ENCODE measurements around the gene CTAGE9. TPM values are rescaled to one million over a fixed set of nuclear protein-coding genes. Genes with fewer than 3 reads are reported as not detected.

Gene CTAGE9
- total RNA-seq, 1 donor from 2014 or later, result not detected

DNA sequence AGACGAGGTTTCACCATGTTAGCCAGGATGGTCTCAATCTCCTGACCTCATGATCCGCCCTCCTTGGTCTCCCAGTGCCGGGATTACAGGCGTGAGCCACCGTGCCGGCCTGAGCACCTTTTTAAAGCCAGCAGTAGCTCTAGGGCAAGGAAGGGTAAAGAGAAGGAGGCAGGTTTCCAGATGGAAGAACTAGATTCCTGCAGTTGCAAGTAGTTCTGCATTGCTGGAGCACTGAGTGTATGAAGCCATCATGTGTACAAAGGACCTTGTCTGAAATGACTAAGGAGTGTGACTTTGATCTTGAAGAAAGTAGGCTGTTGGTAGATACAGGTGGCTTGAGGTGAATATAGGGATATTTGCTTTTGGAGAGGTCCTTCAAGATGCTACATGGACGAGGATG is 13.9 kb downstream of the CTAGE9 start:
- no peak overlapping the region for H3K4me3 ChIP-seq (ENCODE audit: low read length in 3 of 3)
- no peaks in the 10 kb centered on the region for H3K36me3 ChIP-seq (ENCODE audit: control insufficient read depth in 3 of 3, insufficient read depth in 3 of 3, low read length in 3 of 3)
- H3K27ac ChIP-seq (ENCODE audit: low read depth, low read length), result no peak overlapping the region
- H3K27me3 ChIP-seq (ENCODE audit: control insufficient read depth in 3 of 3, insufficient read depth in 3 of 3, low read length in 3 of 3), result no peaks in the 10 kb centered on the region
- no peaks in the 10 kb centered on the region for H3K4me1 ChIP-seq (ENCODE audit: control insufficient read depth in 3 of 3, insufficient read depth in 3 of 3, low read length in 3 of 3)
- H3K9ac ChIP-seq (ENCODE audit: low read depth in 1 of 3, low read length in 3 of 3), result no peak overlapping the region
- no peaks in the 10 kb centered on the region for H3K9me3 ChIP-seq (ENCODE audit: control insufficient read depth in 3 of 3, low read length in 3 of 3)

GRCh38 chr6:131694832-131695426 is 15.9 kb downstream of the CTAGE9 start:
- H3K36me3 ChIP-seq (ENCODE audit: control insufficient read depth in 3 of 3, insufficient read depth in 3 of 3, low read length in 3 of 3), result no peaks in the 10 kb centered on the region
- H3K4me3 ChIP-seq (ENCODE audit: low read length in 3 of 3), result no peak overlapping the region
- no peaks in the 10 kb centered on the region for H3K4me1 ChIP-seq (ENCODE audit: control insufficient read depth in 3 of 3, insufficient read depth in 3 of 3, low read length in 3 of 3)

DNA sequence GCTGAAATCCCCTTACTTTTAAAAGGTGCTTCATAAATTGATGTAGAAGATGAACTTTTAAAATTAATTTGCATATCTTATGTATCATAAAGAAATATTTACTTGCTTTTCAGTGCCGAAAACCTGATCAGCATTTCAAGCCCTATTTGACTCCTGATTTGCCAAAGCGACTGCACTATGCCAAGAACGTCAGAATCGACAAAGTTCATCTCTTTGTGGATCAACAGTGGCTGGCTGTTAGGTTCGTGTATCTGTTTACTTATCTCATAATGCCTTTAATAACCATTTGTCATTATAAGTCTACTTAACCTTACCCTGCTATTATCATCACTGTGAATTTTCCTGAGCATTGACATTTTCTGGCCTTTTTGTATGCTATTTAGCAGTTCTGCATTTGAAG is 17.4 kb downstream of the CTAGE9 start:
- Histone ChIP-seq H3K9ac (ENCODE audit: low read depth in 1 of 3, low read length in 3 of 3) (no peak overlapping the region), H3K4me1 (ENCODE audit: control insufficient read depth in 3 of 3, insufficient read depth in 3 of 3, low read length in 3 of 3) (no peaks in the 10 kb centered on the region), H3K36me3 (ENCODE audit: control insufficient read depth in 3 of 3, insufficient read depth in 3 of 3, low read length in 3 of 3) (no peaks in the 10 kb centered on the region), H3K4me3 (ENCODE audit: low read length in 3 of 3) (no peak overlapping the region), H3K27ac (ENCODE audit: low read depth, low read length) (no peak overlapping the region), H3K9me3 (ENCODE audit: control insufficient read depth in 3 of 3, low read length in 3 of 3) (no peaks in the 10 kb centered on the region), H3K27me3 (ENCODE audit: control insufficient read depth in 3 of 3, insufficient read depth in 3 of 3, low read length in 3 of 3) (no peaks in the 10 kb centered on the region)

More at GRCh38 chr6:131694832-131695426, 15.9 kb downstream of the CTAGE9 start:
- no peaks in the 10 kb centered on the region for H3K27me3 ChIP-seq (ENCODE audit: control insufficient read depth in 3 of 3, insufficient read depth in 3 of 3, low read length in 3 of 3)
- no peak overlapping the region for H3K27ac ChIP-seq (ENCODE audit: low read depth, low read length)
- no peaks in the 10 kb centered on the region for H3K9me3 ChIP-seq (ENCODE audit: control insufficient read depth in 3 of 3, low read length in 3 of 3)
- H3K9ac ChIP-seq (ENCODE audit: low read depth in 1 of 3, low read length in 3 of 3), result no peak overlapping the region

DNA sequence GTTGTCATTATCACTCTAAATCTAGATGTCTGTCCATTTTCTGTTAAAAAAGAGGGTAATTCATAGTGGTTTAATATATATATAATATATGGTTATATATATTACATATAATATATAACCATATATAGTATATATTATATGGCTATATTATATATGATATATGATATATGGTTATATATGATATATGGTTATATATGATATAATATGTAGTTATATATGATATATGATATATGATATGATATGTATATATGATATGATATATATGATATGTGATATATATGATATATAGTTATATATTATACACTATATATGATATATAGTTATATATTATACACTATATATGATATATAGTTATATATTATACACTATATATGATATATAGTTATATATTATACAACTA is 18.2 kb downstream of the CTAGE9 start:
- Histone ChIP-seq H3K9me3 (ENCODE audit: control insufficient read depth in 3 of 3, low read length in 3 of 3) (no peaks in the 10 kb centered on the region), H3K9ac (ENCODE audit: low read depth in 1 of 3, low read length in 3 of 3) (no peak overlapping the region), H3K27ac (ENCODE audit: low read depth, low read length) (no peak overlapping the region), H3K4me1 (ENCODE audit: control insufficient read depth in 3 of 3, insufficient read depth in 3 of 3, low read length in 3 of 3) (no peaks in the 10 kb centered on the region), H3K27me3 (ENCODE audit: control insufficient read depth in 3 of 3, insufficient read depth in 3 of 3, low read length in 3 of 3) (no peaks in the 10 kb centered on the region), H3K4me3 (ENCODE audit: low read length in 3 of 3) (no peak overlapping the region), H3K36me3 (ENCODE audit: control insufficient read depth in 3 of 3, insufficient read depth in 3 of 3, low read length in 3 of 3) (no peaks in the 10 kb centered on the region)

- Histone ChIP-seq H3K4me3 (ENCODE audit: low read length in 3 of 3) (no peak overlapping the region), H3K4me1 (ENCODE audit: control insufficient read depth in 3 of 3, insufficient read depth in 3 of 3, low read length in 3 of 3) (no peaks in the 10 kb centered on the region), H3K27me3 (ENCODE audit: control insufficient read depth in 3 of 3, insufficient read depth in 3 of 3, low read length in 3 of 3) (no peaks in the 10 kb centered on the region), H3K27ac (ENCODE audit: low read depth, low read length) (no peak overlapping the region), H3K36me3 (ENCODE audit: control insufficient read depth in 3 of 3, insufficient read depth in 3 of 3, low read length in 3 of 3) (no peaks in the 10 kb centered on the region), H3K9ac (ENCODE audit: low read depth in 1 of 3, low read length in 3 of 3) (no peak overlapping the region), H3K9me3 (ENCODE audit: control insufficient read depth in 3 of 3, low read length in 3 of 3) (no peaks in the 10 kb centered on the region)
Measured at GRCh38 chr6:131692031-131692430, 18.8 kb downstream of the CTAGE9 start.

- Histone ChIP-seq H3K36me3 (ENCODE audit: control insufficient read depth in 3 of 3, insufficient read depth in 3 of 3, low read length in 3 of 3) (no peaks in the 10 kb centered on the region), H3K27ac (ENCODE audit: low read depth, low read length) (no peak overlapping the region), H3K9me3 (ENCODE audit: control insufficient read depth in 3 of 3, low read length in 3 of 3) (no peaks in the 10 kb centered on the region), H3K27me3 (ENCODE audit: control insufficient read depth in 3 of 3, insufficient read depth in 3 of 3, low read length in 3 of 3) (no peaks in the 10 kb centered on the region), H3K9ac (ENCODE audit: low read depth in 1 of 3, low read length in 3 of 3) (no peak overlapping the region), H3K4me1 (ENCODE audit: control insufficient read depth in 3 of 3, insufficient read depth in 3 of 3, low read length in 3 of 3) (no peaks in the 10 kb centered on the region), H3K4me3 (ENCODE audit: low read length in 3 of 3) (no peak overlapping the region)
Measured at GRCh38 chr6:131688286-131688685, 22.5 kb downstream of the CTAGE9 start.

DNA sequence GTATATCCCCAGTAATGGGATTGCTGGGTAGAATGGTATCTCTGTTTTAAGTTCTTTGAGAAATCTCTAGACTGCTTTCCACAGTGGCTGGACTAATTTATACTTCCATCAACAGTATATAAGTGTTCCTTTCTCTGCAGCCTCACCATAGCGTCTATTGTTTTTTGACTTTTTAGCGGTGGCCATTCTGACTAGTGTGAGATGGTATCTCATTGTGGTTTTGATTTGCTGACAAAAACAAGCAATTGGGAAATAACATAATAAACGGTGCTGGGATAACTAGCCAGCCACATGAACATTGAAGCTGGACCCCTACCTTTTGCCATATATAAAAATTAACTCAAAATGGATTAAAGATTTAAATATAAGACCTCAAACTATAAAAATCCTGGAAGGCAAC is 23.8 kb downstream of the CTAGE9 start:
- Histone ChIP-seq H3K4me1 (ENCODE audit: control insufficient read depth in 3 of 3, insufficient read depth in 3 of 3, low read length in 3 of 3) (no peaks in the 10 kb centered on the region), H3K36me3 (ENCODE audit: control insufficient read depth in 3 of 3, insufficient read depth in 3 of 3, low read length in 3 of 3) (no peaks in the 10 kb centered on the region), H3K9ac (ENCODE audit: low read depth in 1 of 3, low read length in 3 of 3) (no peak overlapping the region), H3K27ac (ENCODE audit: low read depth, low read length) (no peak overlapping the region), H3K27me3 (ENCODE audit: control insufficient read depth in 3 of 3, insufficient read depth in 3 of 3, low read length in 3 of 3) (no peaks in the 10 kb centered on the region), H3K4me3 (ENCODE audit: low read length in 3 of 3) (no peak overlapping the region), H3K9me3 (ENCODE audit: control insufficient read depth in 3 of 3, low read length in 3 of 3) (no peaks in the 10 kb centered on the region)

- Histone ChIP-seq H3K4me3 (ENCODE audit: low read length in 3 of 3) (no peak overlapping the region), H3K27ac (ENCODE audit: low read depth, low read length) (no peak overlapping the region), H3K36me3 (ENCODE audit: control insufficient read depth in 3 of 3, insufficient read depth in 3 of 3, low read length in 3 of 3) (no peaks in the 10 kb centered on the region), H3K9ac (ENCODE audit: low read depth in 1 of 3, low read length in 3 of 3) (no peak overlapping the region), H3K4me1 (ENCODE audit: control insufficient read depth in 3 of 3, insufficient read depth in 3 of 3, low read length in 3 of 3) (no peaks in the 10 kb centered on the region), H3K9me3 (ENCODE audit: control insufficient read depth in 3 of 3, low read length in 3 of 3) (no peaks in the 10 kb centered on the region), H3K27me3 (ENCODE audit: control insufficient read depth in 3 of 3, insufficient read depth in 3 of 3, low read length in 3 of 3) (no peaks in the 10 kb centered on the region)
Measured at GRCh38 chr6:131685266-131685780, 25.5 kb downstream of the CTAGE9 start.

- Histone ChIP-seq H3K27me3 (ENCODE audit: control insufficient read depth in 3 of 3, insufficient read depth in 3 of 3, low read length in 3 of 3) (no peaks in the 10 kb centered on the region), H3K27ac (ENCODE audit: low read depth, low read length) (no peak overlapping the region), H3K4me3 (ENCODE audit: low read length in 3 of 3) (no peak overlapping the region), H3K36me3 (ENCODE audit: control insufficient read depth in 3 of 3, insufficient read depth in 3 of 3, low read length in 3 of 3) (no peaks in the 10 kb centered on the region), H3K9ac (ENCODE audit: low read depth in 1 of 3, low read length in 3 of 3) (no peak overlapping the region), H3K9me3 (ENCODE audit: control insufficient read depth in 3 of 3, low read length in 3 of 3) (no peaks in the 10 kb centered on the region), H3K4me1 (ENCODE audit: control insufficient read depth in 3 of 3, insufficient read depth in 3 of 3, low read length in 3 of 3) (no peaks in the 10 kb centered on the region)
Measured at GRCh38 chr6:131683479-131683878, 27.3 kb downstream of the CTAGE9 start.

- no peaks in the 10 kb centered on the region for H3K27me3 ChIP-seq (ENCODE audit: control insufficient read depth in 3 of 3, insufficient read depth in 3 of 3, low read length in 3 of 3)
- H3K9me3 ChIP-seq (ENCODE audit: control insufficient read depth in 3 of 3, low read length in 3 of 3), result no peaks in the 10 kb centered on the region
- H3K4me1 ChIP-seq (ENCODE audit: control insufficient read depth in 3 of 3, insufficient read depth in 3 of 3, low read length in 3 of 3), result no peaks in the 10 kb centered on the region
- no peaks in the 10 kb centered on the region for H3K36me3 ChIP-seq (ENCODE audit: control insufficient read depth in 3 of 3, insufficient read depth in 3 of 3, low read length in 3 of 3)
- no peak overlapping the region for H3K4me3 ChIP-seq (ENCODE audit: low read length in 3 of 3)
- H3K27ac ChIP-seq (ENCODE audit: low read depth, low read length), result no peak overlapping the region
- no peak overlapping the region for H3K9ac ChIP-seq (ENCODE audit: low read depth in 1 of 3, low read length in 3 of 3)
Measured at GRCh38 chr6:131682442-131682841, 28.4 kb downstream of the CTAGE9 start.

All from skeletal muscle tissue (tissue), 4 donors.